Upper lobe of left lung (tissue), 6 donors: ENCODE data around the gene SLC22A15. TPM values are rescaled to one million over a fixed set of nuclear protein-coding genes. Genes with fewer than 3 reads are reported as not detected.

Experiments used
- ATAC-seq, 2 donors: fragments of 200-7000 bp; cut with Tn5 transposase; one replicate each; pipeline ENCODE4 v1.9.1; 2022; ENCODE audit warnings: mild to moderate bottlenecking in 2 of 2, moderate library complexity in 2 of 2; ENCODE audit not compliant: low FRiP score in 2 of 2
- DNase-seq, 2 donors: peaks; one replicate each; pipeline ENCODE4 v3.0.0-alpha.2; 2019 to 2020
- H3K27ac ChIP-seq, 4 donors: fragments of 200-600 bp; sonication (generic); one replicate each; pipeline ENCODE4 v1.5.1; 2016 to 2019
- H3K27me3 ChIP-seq, 4 donors: fragments of 200-600 bp; sonication (generic); one replicate each; pipeline ENCODE4 v1.5.1; 2017 to 2019
- H3K36me3 ChIP-seq, 4 donors: fragments of 200-600 bp; sonication (generic); one replicate each; pipeline ENCODE4 v1.5.1; 2016 to 2019
- H3K4me1 ChIP-seq, 4 donors: fragments of 200-600 bp; sonication (generic); one replicate each; pipeline ENCODE4 v1.5.1; 2018 to 2019
- H3K4me3 ChIP-seq, 4 donors: fragments of 200-600 bp; sonication (generic); one replicate each; pipeline ENCODE4 v1.5.1; 2017 to 2019; ENCODE audit warnings: mild to moderate bottlenecking in 2 of 4, moderate library complexity in 1 of 4
- H3K9me3 ChIP-seq, 4 donors: fragments of 200-600 bp; sonication (generic); one replicate each; pipeline ENCODE4 v1.5.1; 2018 to 2019
- EP300 ChIP-seq, 4 donors: sonication (generic); formaldehyde crosslinking; IDR thresholded peaks; one replicate each; pipeline ENCODE4 v1.5.1; 2017; ENCODE audit warnings: antibody characterized with exemption in 4 of 4, control low read depth in 2 of 4
- POLR2A ChIP-seq, 4 donors: fragments of 450-650 bp; IDR thresholded peaks; one replicate each; pipeline ENCODE4 v1.5.1; 2016 to 2017; ENCODE audit warnings: antibody characterized with exemption in 4 of 4, mild to moderate bottlenecking in 2 of 4
- POLR2AphosphoS5 ChIP-seq, 2 donors: sonication (generic); formaldehyde crosslinking; IDR thresholded peaks; one replicate each; pipeline ENCODE4 v1.5.1; 2017; ENCODE audit warnings: antibody characterized with exemption in 2 of 2
- WGBS, 2 donors: methylation state at CpG; one replicate each; pipeline ENCODE4 v1.1.5; 2017 to 2018; 5-methylcytosine and 5-hydroxymethylcytosine counted together
- total RNA-seq, 6 donors: library from RNA; depleted of rRNA in 4 of 6; stranded (reverse); fragments of >200 nt in 4 of 6; gene quantifications; one replicate each; pipeline versions ENCODE4 v1.1.0 to v1.2.1, GENCODE V29; 2016 to 2021
- TF ChIP-seq, protein P1 (sequence below), 6 experiments: fragments of 450-650 bp in 4 of 6; fragments of 200-600 bp in 2 of 6; sonication (generic) in 2 of 6; IDR thresholded peaks; one replicate each; pipeline ENCODE4 v1.5.1; 2016 to 2019; ENCODE audit warnings: antibody characterized with exemption in 6 of 6
- donor health status: DM: no; HTN: no; CAD: no; lungs with moderate emphysema.
- donor health status: DM: no; HTN: yes; CAD: no; lungs with severe emphysema.

SLC22A15 gene
- total RNA-seq, 6 donors from 2014 or later: 12.5 to 52.4 (median 27.1) TPM

GRCh38 chr1:116092752-116093489 is 116.6 kb downstream of the SLC22A15 start:
- Histone ChIP-seq H3K4me1 (no peaks in the 10 kb centered on the region), H3K4me3 (no peak overlapping the region), H3K36me3 (no peaks in the 10 kb centered on the region), H3K9me3 (peaks cover 3 to 17% (median 13%) of the 10 kb centered on the region in 4 donors), H3K27ac (no peak overlapping the region), H3K27me3 (no peaks in the 10 kb centered on the region)
- 58 to 61% methylated on average over 3 of the region's 3 CpGs for WGBS, 2 donors
- ATAC-seq (no peak), DNase-seq (no peak)
- TF ChIP-seq POLR2AphosphoS5 (IDR thresholded peaks at IDR 0.05) (no peak), POLR2A (IDR thresholded peaks at IDR 0.05) (no peak), EP300 (IDR thresholded peaks at IDR 0.05) (no peak)
- TF ChIP-seq, protein P1, sequence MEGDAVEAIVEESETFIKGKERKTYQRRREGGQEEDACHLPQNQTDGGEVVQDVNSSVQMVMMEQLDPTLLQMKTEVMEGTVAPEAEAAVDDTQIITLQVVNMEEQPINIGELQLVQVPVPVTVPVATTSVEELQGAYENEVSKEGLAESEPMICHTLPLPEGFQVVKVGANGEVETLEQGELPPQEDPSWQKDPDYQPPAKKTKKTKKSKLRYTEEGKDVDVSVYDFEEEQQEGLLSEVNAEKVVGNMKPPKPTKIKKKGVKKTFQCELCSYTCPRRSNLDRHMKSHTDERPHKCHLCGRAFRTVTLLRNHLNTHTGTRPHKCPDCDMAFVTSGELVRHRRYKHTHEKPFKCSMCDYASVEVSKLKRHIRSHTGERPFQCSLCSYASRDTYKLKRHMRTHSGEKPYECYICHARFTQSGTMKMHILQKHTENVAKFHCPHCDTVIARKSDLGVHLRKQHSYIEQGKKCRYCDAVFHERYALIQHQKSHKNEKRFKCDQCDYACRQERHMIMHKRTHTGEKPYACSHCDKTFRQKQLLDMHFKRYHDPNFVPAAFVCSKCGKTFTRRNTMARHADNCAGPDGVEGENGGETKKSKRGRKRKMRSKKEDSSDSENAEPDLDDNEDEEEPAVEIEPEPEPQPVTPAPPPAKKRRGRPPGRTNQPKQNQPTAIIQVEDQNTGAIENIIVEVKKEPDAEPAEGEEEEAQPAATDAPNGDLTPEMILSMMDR (IDR thresholded peaks at IDR 0.05): no peak

GRCh38 chr1:116095027-116095426 is 118.7 kb downstream of the SLC22A15 start:
- TF ChIP-seq, protein P1 (IDR thresholded peaks at IDR 0.05): no peak
- TF ChIP-seq POLR2A (IDR thresholded peaks at IDR 0.05): no peak
- TF ChIP-seq EP300 (IDR thresholded peaks at IDR 0.05): no peak
- no peak for TF ChIP-seq POLR2AphosphoS5 (IDR thresholded peaks at IDR 0.05)
- DNase-seq (no peak), ATAC-seq (no peak)
- Histone ChIP-seq H3K4me3 (no peak overlapping the region), H3K4me1 (no peaks in the 10 kb centered on the region), H3K27me3 (no peaks in the 10 kb centered on the region), H3K36me3 (no peaks in the 10 kb centered on the region), H3K9me3 (peaks cover 3 to 12% (median 7%) of the 10 kb centered on the region in 4 donors), H3K27ac (no peak overlapping the region)

DNA sequence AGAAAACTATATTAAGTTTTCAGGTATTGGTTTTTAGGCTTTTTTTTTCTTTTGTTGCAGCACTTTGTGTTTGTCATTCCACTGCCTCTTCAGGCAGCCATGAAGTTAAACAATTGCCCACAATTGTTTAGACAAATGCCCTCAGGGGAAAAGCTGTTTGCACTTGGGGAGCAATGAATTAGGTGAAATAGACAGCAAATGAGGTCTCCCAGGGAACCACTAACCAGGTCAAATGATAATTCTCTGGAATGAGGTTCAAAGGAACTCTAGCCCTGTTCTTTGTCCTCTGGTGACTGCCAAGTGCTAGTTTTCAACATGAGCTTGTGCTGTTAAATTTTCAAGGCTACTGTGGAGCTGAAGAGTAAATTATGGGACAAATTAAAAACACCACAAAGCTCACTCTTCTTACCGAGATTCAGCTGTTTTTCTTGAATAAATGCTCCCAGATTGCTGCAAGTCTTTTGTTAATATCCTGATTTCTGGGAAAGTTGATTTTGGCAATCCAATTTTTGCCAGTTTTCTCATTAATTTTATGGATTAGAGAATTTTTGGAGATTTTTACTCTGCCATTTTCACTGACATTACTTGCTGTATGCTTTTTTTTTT is 119.8 kb downstream of the SLC22A15 start:
- ATAC-seq (no peak), DNase-seq (no peak)
- H3K4me3 ChIP-seq: no peak overlapping the region
- H3K27me3 ChIP-seq: no peaks in the 10 kb centered on the region
- peaks cover 0 to 12% (median 6%) of the 10 kb centered on the region in 4 donors for H3K9me3 ChIP-seq
- WGBS, 2 donors: 70 to 93% methylated on average over 1 of the region's 1 CpG
- H3K27ac ChIP-seq: no peak overlapping the region
- no peaks in the 10 kb centered on the region for H3K4me1 ChIP-seq
- H3K36me3 ChIP-seq: no peaks in the 10 kb centered on the region
- TF ChIP-seq, protein P1 (IDR thresholded peaks at IDR 0.05): no peak

- Histone ChIP-seq H3K27ac (no peak overlapping the region), H3K9me3 (peaks cover 0 to 12% (median 6%) of the 10 kb centered on the region in 4 donors), H3K4me3 (no peak overlapping the region), H3K27me3 (no peaks in the 10 kb centered on the region), H3K4me1 (no peaks in the 10 kb centered on the region), H3K36me3 (no peaks in the 10 kb centered on the region)
- DNase-seq (no peak), ATAC-seq (no peak)
- WGBS, 2 donors: 57 to 92% methylated on average over 1 of the region's 1 CpG
- TF ChIP-seq, protein P1 (IDR thresholded peaks at IDR 0.05): no peak
- TF ChIP-seq EP300 (IDR thresholded peaks at IDR 0.05) (no peak), POLR2AphosphoS5 (IDR thresholded peaks at IDR 0.05) (no peak), POLR2A (IDR thresholded peaks at IDR 0.05) (no peak)
These were observed 121.3 kb downstream of the SLC22A15 start for GRCh38 chr1:116097626-116098025.

DNA sequence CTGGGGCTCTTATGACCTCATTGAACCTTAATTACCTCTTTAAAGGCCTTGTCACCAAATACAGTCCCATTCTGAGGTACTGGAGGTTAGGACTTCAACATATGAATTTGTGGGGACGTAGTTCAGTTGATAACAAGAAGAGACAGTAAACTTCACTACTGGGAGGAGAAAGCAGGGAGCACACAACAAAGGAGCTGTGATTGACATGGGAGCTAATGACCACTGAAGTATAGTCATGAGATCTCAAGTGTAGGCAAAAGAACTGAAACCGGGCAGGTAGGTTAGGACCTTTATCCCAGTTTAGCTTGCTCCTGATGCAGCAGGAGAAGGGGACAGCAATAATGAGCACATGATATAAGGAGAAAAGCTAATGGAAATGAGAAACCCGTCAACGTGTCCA is 123.1 kb downstream of the SLC22A15 start:
- Histone ChIP-seq H3K4me1 (no peaks in the 10 kb centered on the region), H3K27ac (no peak overlapping the region), H3K27me3 (no peaks in the 10 kb centered on the region), H3K4me3 (no peak overlapping the region), H3K36me3 (no peaks in the 10 kb centered on the region), H3K9me3 (peaks cover 0 to 11% (median 6%) of the 10 kb centered on the region in 4 donors)
- 87 to 89% methylated on average over 4 of the region's 4 CpGs for WGBS, 2 donors
- no peak for DNase-seq
- no peak for ATAC-seq
- TF ChIP-seq POLR2AphosphoS5 (IDR thresholded peaks at IDR 0.05) (no peak), EP300 (IDR thresholded peaks at IDR 0.05) (no peak), POLR2A (IDR thresholded peaks at IDR 0.05) (no peak)
- TF ChIP-seq, protein P1 (IDR thresholded peaks at IDR 0.05): no peak
